SU-DHL-6 (cell line): Measurements from ENCODE around the gene FIZ1.

Experiments used
- H2AFZ ChIP-seq: fragments of 200-600 bp; sonication (generic); 2 replicates; pipeline ENCODE4 v1.6.1; 2014; ENCODE audit warnings: low read depth, mild to moderate bottlenecking, moderate library complexity, mixed read lengths, antibody characterized with exemption, low read length; ENCODE audit not compliant: severe bottlenecking
- H3F3A ChIP-seq: fragments of 200-600 bp; shearing (Covaris generic); 2 replicates; pipeline ENCODE4 v1.6.0; 2016; ENCODE audit warnings: antibody characterized with exemption, mild to moderate bottlenecking; ENCODE audit not compliant: insufficient read depth
- H3K27ac ChIP-seq: fragments of 200-600 bp; sonication (generic); 2 replicates; pipeline ENCODE4 v1.5.1; 2016; ENCODE audit warnings: low read depth, mild to moderate bottlenecking, low read length, moderate library complexity, mixed read lengths
- H3K27me3 ChIP-seq: fragments of 200-600 bp; sonication (generic), shearing (Covaris generic); 2 replicates; pipeline ENCODE4 v1.6.0; 2014; ENCODE audit warnings: mild to moderate bottlenecking, low read length
- H3K36me3 ChIP-seq: fragments of 200-600 bp; sonication (generic); 2 replicates; pipeline ENCODE4 v1.6.1; 2014; ENCODE audit warnings: mild to moderate bottlenecking, low read length, mixed read lengths
- H3K4me2 ChIP-seq: fragments of 300-600, 200-600 bp; shearing (Covaris generic), sonication (generic); 2 replicates; pipeline ENCODE4 v1.6.0; 2014; ENCODE audit warnings: low read length, low read depth, mild to moderate bottlenecking; ENCODE audit not compliant: poor library complexity, severe bottlenecking
- H3K4me3 ChIP-seq: fragments of 200-600 bp; sonication (generic); 2 replicates; pipeline ENCODE4 v1.5.1; 2014; ENCODE audit warnings: antibody characterized with exemption, low read length, mild to moderate bottlenecking, mixed read lengths; ENCODE audit not compliant: insufficient read depth, poor library complexity, severe bottlenecking
- H3K79me2 ChIP-seq: fragments of 200-600 bp; sonication (generic); 2 replicates; pipeline ENCODE4 v1.6.1; 2014; ENCODE audit warnings: mild to moderate bottlenecking, low read length, moderate library complexity; ENCODE audit not compliant: insufficient read depth
- H3K9ac ChIP-seq: fragments of 200-600 bp; sonication (generic); 2 replicates; pipeline ENCODE4 v1.7.0; 2014; ENCODE audit warnings: mild to moderate bottlenecking, low read length
- H3K9me2 ChIP-seq: fragments of 200-600 bp; sonication (generic); replicated peaks from 2 replicates; pipeline ENCODE4 v1.6.1; 2014; ENCODE audit warnings: low read length; ENCODE audit not compliant: insufficient read depth
- H3K9me3 ChIP-seq: fragments of 200-600 bp; sonication (generic); 2 replicates; pipeline ENCODE4 v1.6.1; 2014; ENCODE audit warnings: low read length, mixed read lengths; ENCODE audit not compliant: insufficient read depth
- H4K20me1 ChIP-seq: fragments of 200-600 bp; sonication (generic); 2 replicates; pipeline ENCODE4 v1.6.1; 2014; ENCODE audit warnings: low read depth, mild to moderate bottlenecking, antibody characterized with exemption, low read length, moderate library complexity, mixed read lengths
- EZH2phosphoT487 ChIP-seq: fragments of 200-600 bp; sonication (generic), shearing (Covaris generic); conservative IDR thresholded peaks from 2 replicates; pipeline ENCODE4 v1.6.1; 2018; ENCODE audit warnings: mild to moderate bottlenecking, antibody characterized with exemption, low read length, moderate library complexity, mixed read lengths
- TF ChIP-seq, protein P1 (sequence below): fragments of 200-600 bp; sonication (generic); IDR thresholded peaks from one replicate; pipeline ENCODE4 v1.5.1; 2017; ENCODE audit warnings: antibody characterized with exemption, mild to moderate bottlenecking, low read length, moderate library complexity; ENCODE audit not compliant: insufficient read depth, poor library complexity, severe bottlenecking

FIZ1 gene

DNA sequence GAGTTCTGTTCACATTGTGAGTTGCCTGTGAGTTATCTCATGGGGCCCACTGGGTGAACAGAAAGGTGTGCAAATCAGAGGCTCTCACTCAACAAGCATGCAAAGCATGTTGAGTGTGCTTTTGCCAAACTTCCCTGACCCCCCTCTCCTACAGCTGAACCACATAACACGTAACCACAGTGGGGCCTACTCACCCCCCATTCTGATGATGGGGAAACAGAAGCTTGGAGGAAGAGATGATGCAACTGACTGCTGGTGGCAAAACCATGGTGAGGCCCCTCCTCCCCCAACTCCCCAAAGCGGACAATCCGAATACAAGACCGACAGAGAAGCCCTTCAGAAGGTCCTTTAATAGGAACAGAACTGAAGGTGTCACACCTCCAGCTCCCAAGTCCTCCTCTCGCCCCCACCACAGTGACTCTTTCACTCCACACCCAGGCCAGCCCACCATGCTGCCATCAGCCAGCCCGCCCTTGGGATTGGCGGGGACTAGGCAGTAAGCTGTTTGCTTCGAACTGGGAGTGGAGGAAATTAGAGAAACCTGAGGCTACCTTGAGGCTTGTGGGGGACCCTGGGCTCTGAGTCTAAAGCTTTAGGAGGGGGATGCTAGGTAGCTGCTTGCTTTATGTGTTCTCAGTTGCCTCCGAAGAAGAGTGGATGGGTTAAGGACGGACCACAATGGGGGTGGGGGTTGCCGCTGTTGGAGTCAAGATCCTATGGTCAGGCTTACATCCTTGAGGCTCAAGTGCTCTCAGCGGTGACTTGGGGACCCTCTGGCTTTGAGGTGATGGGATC lies 21.3 kb upstream of the FIZ1 start:
- Histone ChIP-seq H3K4me3 (no peak overlapping the region), H3K27me3 (no peaks in the 10 kb centered on the region), H3K79me2 (no peaks in the 10 kb centered on the region), H3K9ac (no peak overlapping the region), H3K9me2 (no peaks in the 10 kb centered on the region), H4K20me1 (no peaks in the 10 kb centered on the region), H3F3A (peaks cover 20% of the 10 kb centered on the region), H3K36me3 (no peaks in the 10 kb centered on the region), H3K9me3 (no peaks in the 10 kb centered on the region), H3K4me2 (no peak overlapping the region), H3K27ac (no peak overlapping the region), H2AFZ (no peak overlapping the region)
- TF ChIP-seq, protein P1, sequence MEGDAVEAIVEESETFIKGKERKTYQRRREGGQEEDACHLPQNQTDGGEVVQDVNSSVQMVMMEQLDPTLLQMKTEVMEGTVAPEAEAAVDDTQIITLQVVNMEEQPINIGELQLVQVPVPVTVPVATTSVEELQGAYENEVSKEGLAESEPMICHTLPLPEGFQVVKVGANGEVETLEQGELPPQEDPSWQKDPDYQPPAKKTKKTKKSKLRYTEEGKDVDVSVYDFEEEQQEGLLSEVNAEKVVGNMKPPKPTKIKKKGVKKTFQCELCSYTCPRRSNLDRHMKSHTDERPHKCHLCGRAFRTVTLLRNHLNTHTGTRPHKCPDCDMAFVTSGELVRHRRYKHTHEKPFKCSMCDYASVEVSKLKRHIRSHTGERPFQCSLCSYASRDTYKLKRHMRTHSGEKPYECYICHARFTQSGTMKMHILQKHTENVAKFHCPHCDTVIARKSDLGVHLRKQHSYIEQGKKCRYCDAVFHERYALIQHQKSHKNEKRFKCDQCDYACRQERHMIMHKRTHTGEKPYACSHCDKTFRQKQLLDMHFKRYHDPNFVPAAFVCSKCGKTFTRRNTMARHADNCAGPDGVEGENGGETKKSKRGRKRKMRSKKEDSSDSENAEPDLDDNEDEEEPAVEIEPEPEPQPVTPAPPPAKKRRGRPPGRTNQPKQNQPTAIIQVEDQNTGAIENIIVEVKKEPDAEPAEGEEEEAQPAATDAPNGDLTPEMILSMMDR: no peak
- no peak for TF ChIP-seq EZH2phosphoT487

DNA sequence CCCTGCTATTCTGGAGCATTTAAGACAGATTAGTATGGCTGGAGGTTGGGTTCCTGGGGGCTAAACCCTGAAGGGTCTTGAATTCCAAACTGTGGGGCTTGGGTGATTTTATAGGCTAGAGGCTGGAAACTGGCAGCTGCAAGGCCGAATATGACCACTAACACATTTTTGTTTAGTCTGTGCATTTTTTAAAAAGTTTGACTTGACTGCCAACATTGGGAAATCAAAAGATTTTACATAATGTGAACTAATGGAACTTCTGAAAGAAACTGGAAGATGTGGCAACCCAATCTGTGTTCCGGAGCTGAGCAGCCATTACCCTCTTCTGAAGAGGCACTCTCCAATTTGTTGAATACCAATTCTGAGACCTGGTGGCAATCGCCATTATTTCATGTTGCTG lies 20.0 kb upstream of the FIZ1 start:
- no peak overlapping the region for H3K27ac ChIP-seq
- no peaks in the 10 kb centered on the region for H3K9me2 ChIP-seq
- no peak for TF ChIP-seq EZH2phosphoT487
- TF ChIP-seq, protein P1: no peak
- no peak overlapping the region for H3K9ac ChIP-seq
- no peak overlapping the region for H3K4me2 ChIP-seq
- H3K36me3 ChIP-seq: no peaks in the 10 kb centered on the region
- H3K79me2 ChIP-seq: no peaks in the 10 kb centered on the region
- no peak overlapping the region for H3K4me3 ChIP-seq
- H3K9me3 ChIP-seq: no peaks in the 10 kb centered on the region
- H3K27me3 ChIP-seq: no peaks in the 10 kb centered on the region
- peaks cover 18% of the 10 kb centered on the region for H3F3A ChIP-seq
- no peaks in the 10 kb centered on the region for H4K20me1 ChIP-seq
- no peak overlapping the region for H2AFZ ChIP-seq

DNA sequence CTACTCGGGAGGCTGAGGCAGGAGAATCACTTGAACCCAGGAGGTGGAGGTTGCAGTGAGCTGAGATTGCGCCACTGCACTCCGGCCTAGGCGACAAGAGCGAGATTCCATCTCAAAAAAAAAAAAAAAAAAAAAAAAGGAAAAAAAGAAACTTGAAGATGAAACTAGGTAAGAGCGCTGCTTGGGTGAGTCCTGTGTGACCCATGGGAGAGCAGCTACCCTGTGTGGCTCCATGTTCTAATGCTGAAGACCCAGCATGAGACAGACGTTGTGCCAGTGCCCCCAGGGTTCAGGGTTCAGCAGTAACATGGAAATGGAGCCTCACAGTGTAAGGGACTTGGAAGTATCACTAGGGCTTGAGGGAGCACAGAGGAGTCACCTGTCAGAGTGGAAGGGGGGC lies 19.1 kb upstream of the FIZ1 start:
- H3K79me2 ChIP-seq: no peaks in the 10 kb centered on the region
- peaks cover 12% of the 10 kb centered on the region for H3F3A ChIP-seq
- H3K9ac ChIP-seq: no peak overlapping the region
- TF ChIP-seq EZH2phosphoT487: no peak
- TF ChIP-seq, protein P1: no peak
- no peaks in the 10 kb centered on the region for H3K27me3 ChIP-seq
- H3K27ac ChIP-seq: no peak overlapping the region
- H3K4me3 ChIP-seq: no peak overlapping the region
- H3K4me2 ChIP-seq: no peak overlapping the region
- no peaks in the 10 kb centered on the region for H4K20me1 ChIP-seq
- no peaks in the 10 kb centered on the region for H3K9me3 ChIP-seq
- H2AFZ ChIP-seq: no peak overlapping the region
- no peaks in the 10 kb centered on the region for H3K9me2 ChIP-seq
- no peaks in the 10 kb centered on the region for H3K36me3 ChIP-seq
